Neural cell (in vitro differentiated cells): ENCODE data around the gene SACS. TPM values are rescaled to one million over a fixed set of nuclear protein-coding genes. Genes with fewer than 3 reads are reported as not detected.

ENCODE experiments used
- H2AFZ ChIP-seq: fragments of 200-600, 300-800 bp; sonication (generic), shearing (Covaris generic); 2 replicates; pipeline ENCODE4 v1.6.0; 2014; ENCODE audit warnings: low read depth, mild to moderate bottlenecking, antibody characterized with exemption, low read length, moderate library complexity
- H3F3A ChIP-seq: fragments of 200-600 bp; shearing (Covaris generic); 2 replicates; pipeline ENCODE4 v1.6.1; 2016; ENCODE audit warnings: mild to moderate bottlenecking, moderate library complexity, mixed read lengths, antibody characterized with exemption, low read length; ENCODE audit not compliant: insufficient read depth, poor library complexity, severe bottlenecking
- H3K27ac ChIP-seq: fragments of 200-600, 300-800 bp; sonication (generic), shearing (Covaris generic); 2 replicates; pipeline ENCODE4 v1.5.1; 2014; ENCODE audit warnings: mild to moderate bottlenecking, low read length, moderate library complexity
- H3K27me3 ChIP-seq: fragments of 300-800, 200-600 bp; sonication (generic), shearing (Covaris generic); 2 replicates; pipeline ENCODE4 v1.6.0; 2014; ENCODE audit warnings: mild to moderate bottlenecking, low read depth, low read length, moderate library complexity; ENCODE audit not compliant: insufficient read depth
- H3K36me3 ChIP-seq: fragments of 300-800, 200-600 bp; sonication (generic), shearing (Covaris generic); 2 replicates; pipeline ENCODE4 v1.5.1; 2014; ENCODE audit warnings: mild to moderate bottlenecking, antibody characterized with exemption, low read length, moderate library complexity; ENCODE audit not compliant: insufficient read depth
- H3K4me2 ChIP-seq: fragments of 300-800, 200-600 bp; sonication (generic), shearing (Covaris generic); 2 replicates; pipeline ENCODE4 v1.6.0; 2014; ENCODE audit warnings: mild to moderate bottlenecking, low read length
- H3K4me3 ChIP-seq: fragments of 300-800, 200-600 bp; sonication (generic), shearing (Covaris generic); 2 replicates; pipeline ENCODE4 v1.5.1; 2014; ENCODE audit warnings: mild to moderate bottlenecking, low read length, moderate library complexity
- H3K79me2 ChIP-seq: fragments of 200-600 bp; shearing (Covaris generic); replicated peaks from 2 replicates; pipeline ENCODE4 v1.6.0; 2014; ENCODE audit warnings: mild to moderate bottlenecking, low read length, moderate library complexity; ENCODE audit not compliant: insufficient read depth
- H3K9ac ChIP-seq: fragments of 300-800, 200-600 bp; sonication (generic), shearing (Covaris generic); 2 replicates; pipeline ENCODE4 v1.6.1; 2016; ENCODE audit warnings: mild to moderate bottlenecking, low read length, mixed read lengths
- H3K9me2 ChIP-seq: fragments of 200-600 bp; shearing (Covaris generic); 2 replicates; pipeline ENCODE4 v1.6.1; 2016; ENCODE audit warnings: mild to moderate bottlenecking, low read length, mixed read lengths; ENCODE audit not compliant: insufficient read depth
- H3K9me3 ChIP-seq: fragments of 200-600, 300-800 bp; sonication (generic), shearing (Covaris generic); 2 replicates; pipeline ENCODE4 v1.6.1; 2016; ENCODE audit warnings: mild to moderate bottlenecking, mixed run types, low read length, moderate library complexity, mixed read lengths
- H4K20me1 ChIP-seq: fragments of 200-600 bp; shearing (Covaris generic); 2 replicates; pipeline ENCODE4 v1.6.1; 2016; ENCODE audit warnings: mild to moderate bottlenecking, mixed run types; ENCODE audit not compliant: insufficient read depth
- EP300 ChIP-seq: fragments of 450-650 bp; conservative IDR thresholded peaks from 2 replicates; pipeline ENCODE4 v1.6.1; 2014; ENCODE audit warnings: antibody characterized with exemption, mild to moderate bottlenecking, moderate library complexity; ENCODE audit not compliant: poor library complexity, severe bottlenecking
- EZH2 ChIP-seq: fragments of 200-600, 300-800 bp; shearing (Covaris generic), sonication (generic); IDR thresholded peaks from 2 replicates; pipeline ENCODE4 v1.6.1; 2014; ENCODE audit warnings: antibody characterized with exemption, low read length, borderline replicate concordance, mild to moderate bottlenecking; ENCODE audit not compliant: insufficient read depth, poor library complexity, severe bottlenecking
- MXI1 ChIP-seq: fragments of 450-650 bp; conservative IDR thresholded peaks from 2 replicates; pipeline ENCODE4 v1.6.1; 2014; ENCODE audit warnings: antibody characterized with exemption, mild to moderate bottlenecking; ENCODE audit not compliant: poor library complexity, severe bottlenecking
- POLR2AphosphoS5 ChIP-seq: IDR thresholded peaks from 2 replicates; pipeline ENCODE4 v1.6.1; 2012
- RAD21 ChIP-seq: fragments of 450-650 bp; conservative IDR thresholded peaks from 2 replicates; pipeline ENCODE4 v1.6.1; 2014; ENCODE audit warnings: antibody characterized with exemption, mild to moderate bottlenecking, moderate library complexity
- REST ChIP-seq: IDR thresholded peaks from 2 replicates; pipeline ENCODE4 v1.6.1; 2012; ENCODE audit warnings: borderline replicate concordance
- SMC3 ChIP-seq: fragments of 450-650 bp; conservative IDR thresholded peaks from 2 replicates; pipeline ENCODE4 v1.6.1; 2014; ENCODE audit warnings: antibody characterized with exemption, mild to moderate bottlenecking, moderate library complexity; ENCODE audit not compliant: poor library complexity
- TAF1 ChIP-seq: IDR thresholded peaks from 2 replicates; pipeline ENCODE4 v1.6.1; 2012; ENCODE audit warnings: low read depth
- polyA plus RNA-seq: library from polyadenylated mRNA; depleted of rRNA; stranded (reverse); fragments of >200 nt; gene quantifications from 2 replicates; pipeline ENCODE4 v1.2.3, GENCODE V29; 2014
- TF ChIP-seq, protein P1 (sequence below): fragments of 450-650 bp; IDR thresholded peaks from 2 replicates; pipeline ENCODE4 v1.5.1; 2014; ENCODE audit warnings: antibody characterized with exemption, mild to moderate bottlenecking, moderate library complexity; ENCODE audit not compliant: poor library complexity, severe bottlenecking

The SACS gene
- polyA plus RNA-seq, 1 donor from 2014 or later, result 24.1 TPM

- no peaks in the 10 kb centered on the region for H3K9me3 ChIP-seq
- H3K4me3 ChIP-seq, result no peak overlapping the region
- H4K20me1 ChIP-seq, result no peaks in the 10 kb centered on the region
- H3K9me2 ChIP-seq, result no peaks in the 10 kb centered on the region
- no peak overlapping the region for H3K9ac ChIP-seq
- no peaks in the 10 kb centered on the region for H3K79me2 ChIP-seq
- H3K27ac ChIP-seq, result no peak overlapping the region
- H2AFZ ChIP-seq, result no peak overlapping the region
- TF ChIP-seq TAF1 (no peak), MXI1 (no peak), SMC3 (no peak), EP300 (no peak), REST (no peak), RAD21 (no peak), POLR2AphosphoS5 (no peak), EZH2 (no peak)
- TF ChIP-seq, protein P1, sequence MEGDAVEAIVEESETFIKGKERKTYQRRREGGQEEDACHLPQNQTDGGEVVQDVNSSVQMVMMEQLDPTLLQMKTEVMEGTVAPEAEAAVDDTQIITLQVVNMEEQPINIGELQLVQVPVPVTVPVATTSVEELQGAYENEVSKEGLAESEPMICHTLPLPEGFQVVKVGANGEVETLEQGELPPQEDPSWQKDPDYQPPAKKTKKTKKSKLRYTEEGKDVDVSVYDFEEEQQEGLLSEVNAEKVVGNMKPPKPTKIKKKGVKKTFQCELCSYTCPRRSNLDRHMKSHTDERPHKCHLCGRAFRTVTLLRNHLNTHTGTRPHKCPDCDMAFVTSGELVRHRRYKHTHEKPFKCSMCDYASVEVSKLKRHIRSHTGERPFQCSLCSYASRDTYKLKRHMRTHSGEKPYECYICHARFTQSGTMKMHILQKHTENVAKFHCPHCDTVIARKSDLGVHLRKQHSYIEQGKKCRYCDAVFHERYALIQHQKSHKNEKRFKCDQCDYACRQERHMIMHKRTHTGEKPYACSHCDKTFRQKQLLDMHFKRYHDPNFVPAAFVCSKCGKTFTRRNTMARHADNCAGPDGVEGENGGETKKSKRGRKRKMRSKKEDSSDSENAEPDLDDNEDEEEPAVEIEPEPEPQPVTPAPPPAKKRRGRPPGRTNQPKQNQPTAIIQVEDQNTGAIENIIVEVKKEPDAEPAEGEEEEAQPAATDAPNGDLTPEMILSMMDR, result no peak
- H3K4me2 ChIP-seq, result no peak overlapping the region
- H3F3A ChIP-seq, result no peaks in the 10 kb centered on the region
- H3K27me3 ChIP-seq, result no peaks in the 10 kb centered on the region
- no peaks in the 10 kb centered on the region for H3K36me3 ChIP-seq
These were observed 35.3 kb upstream of the SACS start for GRCh38 chr13:23468811-23469210.

GRCh38 chr13:23467932-23468278 lies 34.4 kb upstream of the SACS start:
- Histone ChIP-seq H3K27me3 (no peaks in the 10 kb centered on the region), H3K9ac (no peak overlapping the region), H2AFZ (no peak overlapping the region), H3K4me2 (no peak overlapping the region), H3K4me3 (no peak overlapping the region), H3K9me2 (no peaks in the 10 kb centered on the region), H3F3A (no peaks in the 10 kb centered on the region), H3K79me2 (no peaks in the 10 kb centered on the region), H4K20me1 (no peaks in the 10 kb centered on the region), H3K27ac (no peak overlapping the region), H3K36me3 (no peaks in the 10 kb centered on the region), H3K9me3 (no peaks in the 10 kb centered on the region)
- no peak for TF ChIP-seq EP300
- TF ChIP-seq, protein P1, result no peak
- TF ChIP-seq POLR2AphosphoS5, result no peak
- no peak for TF ChIP-seq TAF1
- TF ChIP-seq RAD21, result no peak
- TF ChIP-seq EZH2, result no peak
- no peak for TF ChIP-seq REST
- TF ChIP-seq SMC3, result no peak
- no peak for TF ChIP-seq MXI1
